Hindlimb muscle (tissue), 1 donor: ENCODE measurements around the gene GPBP1L1. TPM values are rescaled to one million over a fixed set of nuclear protein-coding genes. Genes with fewer than 3 reads are reported as not detected.

ENCODE experiments used
- DNase-seq: peaks from one replicate; pipeline ENCODE4 v3.0.0-alpha.2; 2013
- polyA plus RNA-seq: library from polyadenylated mRNA; unstranded; fragments of 120-200 nt; gene quantifications from one replicate; pipeline ENCODE4 v1.2.1, GENCODE V29; 2013; ENCODE audit not compliant: insufficient read length

Gene GPBP1L1
- polyA plus RNA-seq, 1 donor, result 66.9 TPM

GRCh38 chr1:45585496-45586075 is 100.7 kb downstream of the GPBP1L1 start:
- no peak for DNase-seq

DNA sequence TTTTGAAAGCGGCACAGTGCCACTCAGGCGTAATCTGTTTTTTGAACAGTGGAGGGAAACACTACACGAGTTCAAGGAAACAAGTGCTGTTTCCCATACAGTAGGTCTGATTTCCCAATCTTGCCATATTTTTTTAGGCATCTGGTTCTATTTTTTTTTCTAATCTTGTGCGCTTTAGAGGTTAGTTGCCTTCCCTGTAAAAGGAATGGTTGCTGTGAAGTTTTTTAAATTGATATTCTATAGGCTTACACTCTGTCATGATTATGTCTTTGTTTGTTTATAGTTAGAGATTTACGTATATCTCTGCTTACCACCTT is 101.3 kb downstream of the GPBP1L1 start:
- no peak for DNase-seq

DNA sequence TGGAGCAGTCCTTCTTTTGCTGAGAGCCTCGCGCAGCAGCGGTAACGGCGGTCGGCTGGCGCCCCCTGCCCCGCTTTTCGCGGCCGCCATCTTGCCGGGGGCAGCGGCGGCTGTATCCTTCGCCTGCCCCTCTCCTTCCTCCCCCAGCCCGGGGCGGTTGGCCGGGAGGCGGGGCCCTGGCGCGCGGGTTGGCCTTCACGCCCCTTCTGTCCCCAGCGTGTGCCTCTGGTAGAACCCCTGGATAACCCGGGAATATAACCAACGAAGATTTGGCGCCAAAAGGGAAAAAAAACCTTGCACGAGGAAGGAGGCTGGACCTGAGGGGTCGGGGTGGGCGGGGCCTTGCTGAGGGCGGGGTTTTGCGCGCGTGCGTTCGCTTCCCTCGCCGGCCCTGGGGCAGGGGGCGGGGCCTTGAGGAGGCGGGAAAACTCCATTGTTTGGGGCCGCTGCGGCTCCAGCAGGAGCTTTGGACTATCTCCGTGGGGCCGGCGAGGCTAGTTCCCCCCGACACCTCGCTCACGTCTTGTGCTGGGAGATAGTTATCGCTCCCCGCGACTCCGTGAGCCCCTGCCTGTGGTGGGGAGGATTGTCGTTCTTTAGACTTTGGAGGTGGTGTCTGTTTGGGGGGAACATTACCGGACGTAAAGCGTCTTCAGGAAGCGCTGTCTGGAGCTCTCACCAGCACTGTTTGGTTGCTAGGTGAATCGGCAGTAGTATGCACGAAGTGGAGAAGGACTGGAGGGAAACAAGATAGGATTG is 101.8 kb downstream of the GPBP1L1 start:
- DNase-seq, result peak; percentile 91

DNA sequence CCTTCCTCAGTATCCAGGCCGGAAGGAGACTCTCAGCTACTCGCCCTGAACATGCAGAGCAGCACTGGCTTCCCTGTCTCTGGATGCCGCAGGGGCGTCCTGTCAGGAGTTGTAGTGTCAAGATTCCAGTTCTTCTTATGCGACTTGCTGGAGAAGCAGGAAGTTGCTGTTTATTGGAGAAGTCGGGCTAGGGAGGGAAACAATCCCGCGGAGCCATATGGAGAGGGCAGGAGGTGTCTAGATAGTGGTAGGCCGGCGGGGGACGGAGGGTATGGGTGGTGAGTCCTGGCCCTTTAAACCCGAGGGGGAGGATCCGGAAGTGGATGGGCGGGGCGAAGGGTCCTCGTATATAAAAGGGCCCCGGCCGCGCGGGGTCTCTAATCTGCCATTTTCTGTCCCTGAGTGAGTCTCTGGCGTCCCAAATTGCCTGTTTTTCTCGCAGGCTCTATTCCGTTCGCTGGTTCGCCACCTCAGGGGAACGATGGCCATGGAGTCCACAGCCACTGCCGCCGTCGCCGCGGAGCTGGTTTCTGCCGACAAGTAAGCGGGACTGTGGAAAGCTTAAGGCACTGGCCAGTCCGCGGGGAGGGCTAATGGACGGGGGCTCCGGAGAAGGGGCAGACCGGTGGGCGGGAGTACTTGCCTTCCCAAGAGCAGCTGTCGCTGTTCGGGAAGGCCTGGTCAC is 102.5 kb downstream of the GPBP1L1 start, which contains the start of gene NASP:
NASP (plus strand) TSS at position 376 of the 685 bp plus-strand sequence; CDS start at position 482, 106 bp downstream.
- peak; percentile 92 for DNase-seq

- peak; percentile 98 for DNase-seq
Observed at GRCh38 chr1:45583264-45583665, 103.1 kb downstream of the GPBP1L1 start.

Other genes with a start within 250 kb of the GPBP1L1 start
- 2.1 TPM for gene TESK2, start 195.4 kb downstream of the GPBP1L1 start, polyA plus RNA-seq
- gene CCDC163, start 186.5 kb downstream of the GPBP1L1 start, polyA plus RNA-seq, result 1.0 TPM
- 8.7 TPM for gene MMACHC, start 186.2 kb downstream of the GPBP1L1 start, polyA plus RNA-seq
- gene PRDX1, start 164.6 kb downstream of the GPBP1L1 start, polyA plus RNA-seq, result 129 TPM
- 77.2 TPM for gene AKR1A1, start 135.7 kb downstream of the GPBP1L1 start, polyA plus RNA-seq
- 139 TPM for gene NASP, start 102.5 kb downstream of the GPBP1L1 start, polyA plus RNA-seq
- 1.8 TPM for gene CCDC17, start 62.5 kb downstream of the GPBP1L1 start, polyA plus RNA-seq
- 30.4 TPM for gene TMEM69, start 1.6 kb upstream of the GPBP1L1 start, polyA plus RNA-seq
- gene IPP, start 64.1 kb upstream of the GPBP1L1 start, polyA plus RNA-seq, result 18.8 TPM
- 96.2 TPM for gene MAST2, start 117.1 kb upstream of the GPBP1L1 start, polyA plus RNA-seq